GM21381 (cell line): ENCODE data around the gene ATAD3B.
"Not testable (repeated sequence)": the region's sequence is repeated elsewhere in the genome, so short reads cannot be mapped to it uniquely, and the experiment has no call there.

Experiments
- ATAC-seq: cut with Tn5 transposase; IDR thresholded peaks from one replicate; pipeline ENCODE4 v1.9.1; 2021; ENCODE audit warnings: mild to moderate bottlenecking, moderate library complexity; ENCODE audit not compliant: unreplicated experiment

The ATAD3B gene

GRCh38 chr1:1477206-1477605 is 5.6 kb downstream of the ATAD3B start:
- ATAC-seq: no peak

- ATAC-seq: no peak
Measured at GRCh38 chr1:1479547-1480487, 8.3 kb downstream of the ATAD3B start.

GRCh38 chr1:1480488-1480867 is 8.9 kb downstream of the ATAD3B start:
- ATAC-seq: not testable (repeated sequence)

- ATAC-seq: not testable (repeated sequence)
Measured at GRCh38 chr1:1481811-1482210, 10.2 kb downstream of the ATAD3B start.

- no peak for ATAC-seq
Measured at GRCh38 chr1:1482856-1483255, 11.3 kb downstream of the ATAD3B start.

GRCh38 chr1:1483714-1484113 is 12.1 kb downstream of the ATAD3B start:
- ATAC-seq: no peak

- not testable (repeated sequence) for ATAC-seq
Measured at GRCh38 chr1:1484976-1485750, 13.6 kb downstream of the ATAD3B start.

- ATAC-seq: not testable (repeated sequence)
Measured at GRCh38 chr1:1485755-1486317, 14.3 kb downstream of the ATAD3B start.

- no peak for ATAC-seq
Measured at GRCh38 chr1:1487701-1488100, 16.1 kb downstream of the ATAD3B start.

GRCh38 chr1:1489231-1489630 is 17.7 kb downstream of the ATAD3B start:
- no peak for ATAC-seq

- no peak for ATAC-seq
Measured at GRCh38 chr1:1489861-1490260, 18.3 kb downstream of the ATAD3B start.

GRCh38 chr1:1490633-1491230 is 19.2 kb downstream of the ATAD3B start:
- ATAC-seq: no peak

- no peak for ATAC-seq
Measured at GRCh38 chr1:1491601-1492000, 20.0 kb downstream of the ATAD3B start.

GRCh38 chr1:1494311-1494710 is 22.7 kb downstream of the ATAD3B start:
- not testable (repeated sequence) for ATAC-seq

- not testable (repeated sequence) for ATAC-seq
Measured at GRCh38 chr1:1495461-1495975, 24.0 kb downstream of the ATAD3B start.

GRCh38 chr1:1504777-1505365 is 33.3 kb downstream of the ATAD3B start:
- not testable (repeated sequence) for ATAC-seq

GRCh38 chr1:1505366-1505798 is 33.8 kb downstream of the ATAD3B start:
- ATAC-seq: not testable (repeated sequence)

GRCh38 chr1:1505801-1506200 is 34.2 kb downstream of the ATAD3B start:
- ATAC-seq: not testable (repeated sequence)

- ATAC-seq: no peak
Measured at GRCh38 chr1:1507305-1507704, 35.7 kb downstream of the ATAD3B start.

- not testable (repeated sequence) for ATAC-seq
Measured at GRCh38 chr1:1508775-1509464, 37.4 kb downstream of the ATAD3B start.
